RWPE2 (cell line): ENCODE data around the gene MMUT.
"Not testable (repeated sequence)": the region's sequence is repeated elsewhere in the genome, so short reads cannot be mapped to it uniquely, and the experiment has no call there.

Source experiments
- ATAC-seq: fragments of 200-7000 bp; cut with Tn5 transposase; 3 replicates; pipeline ENCODE4 v1.9.1; 2021; ENCODE audit warnings: low read depth
- DNase-seq: peaks from one replicate; pipeline ENCODE4 v3.0.0-alpha.2; 2020; ENCODE audit warnings: low spot score
- H3K27ac ChIP-seq: fragments of 450-650 bp; 2 replicates; pipeline ENCODE4 v1.5.1; 2017; ENCODE audit warnings: mild to moderate bottlenecking; ENCODE audit not compliant: poor library complexity, severe bottlenecking
- H3K27me3 ChIP-seq: fragments of 250-450 bp; sonication (Bioruptor Pico); 2 replicates; pipeline ENCODE4 v1.5.1; 2021; ENCODE audit warnings: mild to moderate bottlenecking, moderate library complexity; ENCODE audit not compliant: insufficient read depth, poor library complexity, severe bottlenecking
- H3K36me3 ChIP-seq: fragments of 250-450 bp; sonication (Bioruptor Pico); 2 replicates; pipeline ENCODE4 v1.5.1; 2020; ENCODE audit warnings: low read depth, mild to moderate bottlenecking, moderate library complexity
- H3K4me1 ChIP-seq: fragments of 250-450 bp; sonication (Bioruptor Pico); 2 replicates; pipeline ENCODE4 v1.5.1; 2021; ENCODE audit warnings: mild to moderate bottlenecking, moderate library complexity; ENCODE audit not compliant: insufficient read depth, poor library complexity, severe bottlenecking
- H3K4me3 ChIP-seq: fragments of 250-450 bp; sonication (Bioruptor Pico); 2 replicates; pipeline ENCODE4 v1.5.1; 2021; ENCODE audit warnings: mild to moderate bottlenecking, moderate library complexity; ENCODE audit not compliant: severe bottlenecking
- H3K9me3 ChIP-seq: fragments of 250-450 bp; sonication (Bioruptor Pico); 2 replicates; pipeline ENCODE4 v1.5.1; 2021; ENCODE audit warnings: mild to moderate bottlenecking, moderate library complexity; ENCODE audit not compliant: severe bottlenecking
- CTCF ChIP-seq: fragments of 450-650 bp; IDR thresholded peaks from one replicate; pipeline ENCODE4 v1.5.1; 2017; ENCODE audit warnings: mild to moderate bottlenecking, moderate library complexity; ENCODE audit not compliant: poor library complexity, severe bottlenecking

The MMUT gene

GRCh38 chr6:49499126-49499525 lies 36.1 kb upstream of the MMUT start:
- no peaks in the 10 kb centered on the region for H3K9me3 ChIP-seq
- no peak overlapping the region for H3K4me3 ChIP-seq
- ATAC-seq (no peak), DNase-seq (no peak)
- H3K36me3 ChIP-seq = no peaks in the 10 kb centered on the region
- H3K27me3 ChIP-seq = peaks cover 8% of the 10 kb centered on the region
- H3K4me1 ChIP-seq = no peaks in the 10 kb centered on the region
- no peak for TF ChIP-seq CTCF
- H3K27ac ChIP-seq = no peak overlapping the region

- H3K4me3 ChIP-seq = no peak overlapping the region
- no peaks in the 10 kb centered on the region for H3K9me3 ChIP-seq
- H3K27me3 ChIP-seq = peaks cover 8% of the 10 kb centered on the region
- TF ChIP-seq CTCF = no peak
- peaks cover 8% of the 10 kb centered on the region for H3K36me3 ChIP-seq
- no peak for ATAC-seq
- DNase-seq = no peak
- H3K4me1 ChIP-seq = no peaks in the 10 kb centered on the region
- H3K27ac ChIP-seq = no peak overlapping the region
Observed at GRCh38 chr6:49497304-49497703, 34.3 kb upstream of the MMUT start.

GRCh38 chr6:49490633-49491032 lies 27.6 kb upstream of the MMUT start:
- no peaks in the 10 kb centered on the region for H3K9me3 ChIP-seq
- ATAC-seq (no peak), DNase-seq (no peak)
- H3K4me1 ChIP-seq = no peaks in the 10 kb centered on the region
- no peak overlapping the region for H3K27ac ChIP-seq
- no peak for TF ChIP-seq CTCF
- no peaks in the 10 kb centered on the region for H3K27me3 ChIP-seq
- H3K36me3 ChIP-seq = peaks cover 53% of the 10 kb centered on the region
- H3K4me3 ChIP-seq = no peak overlapping the region

DNA sequence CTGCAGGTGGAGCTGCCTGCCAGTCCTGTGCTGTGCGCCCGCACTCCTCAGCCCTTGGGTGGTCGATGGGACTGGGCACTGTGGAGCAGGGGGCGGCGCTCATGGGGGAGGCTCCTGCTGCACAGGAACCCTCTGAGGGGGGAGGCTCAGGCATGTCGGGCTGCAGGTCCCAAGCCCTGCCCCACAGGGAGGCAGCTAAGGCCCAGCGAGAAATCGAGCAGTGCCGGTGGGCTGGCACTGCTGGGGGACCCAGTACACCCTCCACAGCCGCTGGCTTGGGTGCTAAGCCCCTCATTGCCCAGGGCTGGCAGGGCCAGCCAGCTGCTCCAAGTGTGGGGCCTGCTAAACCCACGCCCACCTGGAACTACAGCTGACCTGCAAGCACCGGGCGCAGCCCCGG lies 20.3 kb upstream of the MMUT start:
- not testable (repeated sequence) for H3K4me1 ChIP-seq, H3K9me3 ChIP-seq, H3K27ac ChIP-seq, H3K27me3 ChIP-seq, ATAC-seq, DNase-seq, H3K4me3 ChIP-seq
- peaks cover 43% of the 10 kb centered on the region for H3K36me3 ChIP-seq

DNA sequence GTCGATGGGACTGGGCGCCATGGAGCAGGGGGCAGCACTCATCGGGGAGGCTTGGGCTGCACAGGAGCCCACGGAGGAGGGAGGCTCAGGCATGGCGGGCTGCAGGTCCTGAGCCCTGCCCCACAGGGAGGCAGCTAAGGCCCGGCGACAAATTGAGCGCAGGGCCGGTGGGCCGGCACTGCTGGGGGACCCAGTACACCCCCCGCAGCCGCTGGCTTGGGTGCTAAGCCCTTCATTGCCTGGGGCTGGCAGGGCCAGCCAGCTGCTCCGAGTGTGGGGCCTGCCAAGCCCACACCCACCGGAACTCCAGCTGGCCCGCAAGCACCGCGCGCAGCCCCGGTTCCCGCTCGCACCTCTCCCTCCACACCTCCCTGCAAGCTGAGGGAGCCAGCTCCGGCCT lies 18.8 kb upstream of the MMUT start:
- not testable (repeated sequence) for H3K27ac ChIP-seq, H3K27me3 ChIP-seq, H3K4me1 ChIP-seq, DNase-seq, H3K4me3 ChIP-seq, ATAC-seq, H3K9me3 ChIP-seq
- H3K36me3 ChIP-seq = peaks cover 43% of the 10 kb centered on the region

GRCh38 chr6:49479308-49479970 lies 16.4 kb upstream of the MMUT start:
- Histone ChIP-seq H3K27ac (no peak overlapping the region), H3K9me3 (no peaks in the 10 kb centered on the region), H3K27me3 (no peaks in the 10 kb centered on the region), H3K36me3 (peaks cover 35% of the 10 kb centered on the region), H3K4me3 (no peak overlapping the region), H3K4me1 (no peaks in the 10 kb centered on the region)
- ATAC-seq (no peak), DNase-seq (no peak)
- TF ChIP-seq CTCF = no peak

- not testable (repeated sequence) for H3K27me3 ChIP-seq
Observed at GRCh38 chr6:49476564-49476963, 13.5 kb upstream of the MMUT start.

More at GRCh38 chr6:49476564-49476963, 13.5 kb upstream of the MMUT start:
- H3K4me3 ChIP-seq, ATAC-seq, DNase-seq, H3K4me1 ChIP-seq, H3K9me3 ChIP-seq, H3K27ac ChIP-seq: not testable (repeated sequence)
- H3K36me3 ChIP-seq = peaks cover 55% of the 10 kb centered on the region
